Pulmonary artery endothelial cell (primary cell): ENCODE data around the gene PHF21A. TPM values are rescaled to one million over a fixed set of nuclear protein-coding genes. Genes with fewer than 3 reads are reported as not detected.

Experiments used
- DNase-seq: peaks from one replicate; pipeline ENCODE4 v3.0.0-alpha.2; 2011; ENCODE audit warnings: low read depth, low spot score
- total RNA-seq: library from RNA; depleted of rRNA; stranded (reverse); fragments of >200 nt; gene quantifications from 2 replicates; pipeline ENCODE4 v1.2.3, GENCODE V29; 2014

The PHF21A gene
- total RNA-seq, 1 donor from 2014 or later = 5.4 TPM

DNA sequence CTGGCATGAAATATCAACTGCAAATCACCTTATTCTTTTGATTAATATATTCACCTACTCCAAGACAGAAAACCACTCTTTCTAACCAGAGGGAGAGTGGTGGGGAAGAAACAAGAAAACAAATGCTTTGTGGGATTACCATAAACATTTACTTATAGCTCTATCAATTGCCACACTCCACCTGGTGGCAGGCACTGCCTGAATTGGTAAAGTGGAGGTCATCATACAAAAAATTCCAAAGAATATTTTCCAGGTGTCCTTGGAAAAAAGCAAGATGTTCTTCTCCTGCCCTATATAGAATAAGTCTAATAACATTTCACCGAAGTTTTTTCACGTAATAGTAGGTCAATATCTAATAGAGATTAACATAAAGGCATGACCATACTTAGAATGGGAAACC lies 45.3 kb downstream of the PHF21A start:
- no peak for DNase-seq

DNA sequence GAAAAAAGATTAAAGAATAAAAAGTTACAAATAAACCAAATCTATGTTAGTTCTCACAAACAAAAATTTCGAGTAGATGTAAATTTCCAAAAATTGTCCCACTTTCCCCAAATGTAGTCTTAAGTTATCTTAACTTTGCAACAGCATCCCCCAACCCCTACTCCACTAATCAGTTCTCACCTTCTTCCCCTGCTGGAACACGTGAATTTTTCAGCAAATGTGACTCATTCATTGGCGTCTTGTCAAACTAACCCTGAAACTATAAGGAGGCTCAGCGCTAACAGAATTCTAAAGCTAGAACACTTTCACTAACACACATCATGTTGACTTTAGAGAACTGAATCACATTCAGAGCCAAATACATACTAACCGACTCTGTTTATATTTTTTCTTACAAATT lies 46.1 kb downstream of the PHF21A start:
- peak; percentile 17 for DNase-seq

DNA sequence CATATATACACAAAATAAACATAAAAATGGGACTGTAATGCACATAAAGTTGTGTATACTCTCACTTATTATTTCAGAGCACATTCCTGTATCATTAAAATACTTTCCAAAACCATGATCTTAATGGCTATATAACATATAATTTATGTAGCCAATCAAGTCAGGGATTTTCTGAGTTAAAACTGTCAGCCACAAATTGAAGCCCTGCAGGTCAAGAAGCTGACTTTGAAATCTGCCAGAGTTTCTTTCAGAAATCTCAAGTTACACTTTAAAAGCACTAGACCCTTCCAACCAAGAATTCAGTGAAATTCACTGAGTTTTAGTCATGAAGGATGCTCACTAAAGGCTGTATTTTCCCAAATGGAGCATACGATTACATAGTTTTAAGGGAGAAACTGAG lies 47.6 kb downstream of the PHF21A start:
- no peak for DNase-seq

DNA sequence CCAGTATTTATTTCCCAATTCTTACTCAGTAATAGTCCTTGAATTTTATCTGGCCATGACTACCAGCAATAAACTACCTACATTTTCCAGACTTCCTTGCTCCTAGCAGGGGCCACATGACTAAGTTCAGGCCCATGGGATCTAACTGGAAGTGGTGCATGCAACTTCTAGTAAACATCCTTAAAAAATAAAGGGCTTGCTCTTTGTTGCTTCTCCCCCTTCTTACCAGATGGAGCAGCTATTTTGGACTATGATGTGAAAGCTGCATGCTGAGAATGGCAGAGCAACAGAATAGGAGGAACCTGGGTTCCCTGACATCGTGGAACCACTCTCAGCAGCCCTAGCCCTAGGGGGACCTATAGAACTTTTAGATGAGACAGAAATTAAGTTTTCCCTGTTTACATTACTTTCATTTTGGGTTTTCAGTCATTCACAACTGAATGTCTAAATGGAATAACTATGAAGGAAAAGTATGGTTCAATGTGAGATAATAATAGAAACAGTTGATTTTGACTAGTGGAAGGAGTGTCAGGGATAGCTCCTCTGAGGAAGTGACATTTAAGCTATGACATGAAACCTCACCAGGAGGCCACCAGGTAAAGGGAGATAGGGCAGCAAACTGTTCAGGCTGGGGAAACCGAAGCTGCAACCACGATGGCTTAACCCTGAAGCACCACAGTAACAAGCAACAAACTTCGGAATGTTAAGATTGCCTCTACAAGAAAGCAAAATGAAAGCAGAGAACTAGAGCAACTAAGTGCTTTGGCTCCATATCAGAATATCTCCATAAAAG lies 48.9 kb downstream of the PHF21A start:
- no peak for DNase-seq

DNA sequence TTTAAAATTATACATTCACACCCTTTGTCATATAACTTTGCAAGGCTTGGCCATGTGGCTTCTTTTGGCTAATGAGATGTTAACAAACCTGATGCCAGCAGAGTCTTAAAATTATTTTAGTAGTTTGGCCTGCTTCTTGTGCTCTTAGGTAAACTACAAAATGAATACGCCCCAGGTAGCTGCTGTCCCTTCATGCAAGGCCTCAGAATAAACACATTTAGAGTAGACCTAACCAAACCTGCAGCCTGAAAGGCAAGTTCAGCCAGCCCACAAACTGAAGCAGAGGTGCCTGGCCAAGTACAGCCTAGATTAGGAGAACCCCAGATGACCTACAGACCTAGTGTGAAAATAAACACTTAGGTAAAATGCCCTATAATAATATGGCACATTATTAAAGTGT lies 50.2 kb downstream of the PHF21A start:
- no peak for DNase-seq

DNA sequence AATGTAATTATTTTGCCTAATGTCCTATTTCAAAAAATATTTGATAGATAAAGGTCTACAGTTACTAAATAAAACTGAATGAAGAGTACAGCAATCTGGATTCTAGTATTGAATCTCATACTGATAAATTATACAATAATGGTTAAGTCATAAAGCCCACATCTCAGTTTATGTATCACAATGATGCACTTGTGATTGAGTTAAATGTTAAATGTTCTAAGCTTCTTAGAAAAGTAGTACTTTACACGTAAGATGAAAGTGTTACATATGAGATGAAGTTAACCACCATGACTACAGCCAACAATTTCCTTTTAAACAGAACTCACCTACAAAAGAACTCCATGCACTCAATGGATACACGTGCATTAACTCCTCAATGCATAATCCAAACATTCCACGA lies 51.7 kb downstream of the PHF21A start:
- no peak for DNase-seq

DNA sequence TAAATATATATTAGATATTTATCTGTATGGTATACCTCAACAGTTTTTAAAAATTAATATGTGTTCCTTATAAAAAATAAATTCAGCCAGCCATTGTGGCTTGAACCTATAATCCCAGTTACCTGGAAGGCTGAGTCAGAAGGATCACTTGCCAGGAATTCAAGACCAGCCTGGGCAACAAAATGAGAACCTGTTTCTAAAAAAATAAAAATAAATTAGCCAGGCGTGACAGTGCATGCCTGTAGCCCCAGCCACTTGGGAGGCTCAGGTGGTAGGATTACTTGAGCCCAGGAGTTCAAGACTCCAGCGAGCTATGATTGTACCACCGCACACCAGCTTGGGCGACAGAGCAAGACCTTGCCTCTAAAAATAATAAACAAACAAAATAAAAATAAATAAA lies 54.9 kb downstream of the PHF21A start:
- no peak for DNase-seq

DNA sequence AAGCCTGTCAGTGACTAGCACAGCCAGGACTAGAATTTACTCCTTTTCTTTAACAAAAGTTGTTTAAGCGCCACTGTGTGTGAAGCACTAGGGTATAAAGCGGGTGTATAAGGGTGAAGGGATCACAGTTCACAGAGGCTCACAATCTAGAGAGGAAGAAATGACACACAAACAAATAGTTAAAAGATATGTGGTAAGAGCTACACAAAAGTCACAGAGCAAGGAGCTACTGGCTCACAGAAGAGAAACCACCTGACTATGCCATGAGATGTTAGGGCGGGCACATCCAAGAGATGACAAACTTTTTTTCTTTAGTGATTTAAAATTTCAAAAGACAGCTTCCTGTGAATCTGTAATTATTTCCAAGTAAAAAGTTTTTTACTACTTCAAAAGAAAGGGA lies 55.6 kb downstream of the PHF21A start:
- no peak for DNase-seq

DNA sequence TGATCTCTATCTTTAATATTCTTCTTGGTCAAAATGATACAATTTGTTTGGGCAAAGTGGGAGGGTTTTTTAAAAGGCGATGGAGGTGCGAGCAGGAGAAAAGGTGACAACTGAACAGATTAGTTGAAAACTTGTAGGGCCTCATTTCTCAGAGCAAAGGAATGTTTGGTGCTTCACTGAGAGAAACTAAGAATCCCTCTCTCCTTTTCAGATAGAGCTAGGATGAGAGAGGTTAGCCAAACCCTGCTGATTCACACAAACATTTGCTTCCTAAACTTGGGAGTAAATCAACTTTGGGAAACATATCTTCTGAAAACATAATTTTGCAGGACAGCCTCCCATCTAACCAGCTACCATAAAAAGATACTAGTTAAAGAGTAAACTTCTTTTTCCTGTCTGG lies 57.0 kb downstream of the PHF21A start:
- DNase-seq = no peak

DNA sequence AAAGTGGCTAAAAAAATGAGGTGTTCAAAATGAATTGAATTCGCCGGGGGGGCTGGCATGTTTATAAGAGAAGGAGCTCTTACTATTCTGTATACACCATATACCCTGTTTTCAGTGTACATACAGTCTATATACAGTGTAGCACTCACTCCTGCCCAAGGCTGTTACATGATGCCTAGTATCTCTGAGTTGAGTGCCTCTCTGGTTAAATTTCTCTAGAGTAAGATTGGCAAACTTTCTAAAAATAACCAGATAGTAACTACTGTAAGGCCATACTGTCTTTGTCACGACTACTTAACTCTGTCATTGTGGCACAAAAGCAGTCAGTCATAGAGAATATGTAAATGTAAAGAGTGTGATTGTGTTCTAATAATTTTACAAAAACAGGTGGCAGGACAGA lies 58.1 kb downstream of the PHF21A start:
- no peak for DNase-seq

DNA sequence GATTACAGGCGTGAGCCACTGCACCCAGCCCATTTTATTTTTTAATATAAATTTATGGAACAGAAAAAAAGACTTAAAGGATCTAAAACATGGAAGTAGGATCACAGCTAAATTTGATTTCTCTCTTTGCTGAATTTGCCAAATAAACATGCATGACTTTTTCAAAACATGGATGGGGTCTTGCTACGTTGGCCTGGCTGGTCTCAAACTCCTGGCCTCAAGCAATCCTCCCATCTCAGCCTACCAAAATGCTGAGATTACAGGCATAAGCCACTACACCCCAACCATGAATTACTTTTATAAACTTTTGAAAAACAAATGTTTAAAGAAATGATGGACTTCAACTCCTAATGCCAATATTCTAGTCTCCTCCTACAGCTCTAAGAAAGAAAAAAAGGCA lies 61.2 kb downstream of the PHF21A start:
- no peak for DNase-seq

DNA sequence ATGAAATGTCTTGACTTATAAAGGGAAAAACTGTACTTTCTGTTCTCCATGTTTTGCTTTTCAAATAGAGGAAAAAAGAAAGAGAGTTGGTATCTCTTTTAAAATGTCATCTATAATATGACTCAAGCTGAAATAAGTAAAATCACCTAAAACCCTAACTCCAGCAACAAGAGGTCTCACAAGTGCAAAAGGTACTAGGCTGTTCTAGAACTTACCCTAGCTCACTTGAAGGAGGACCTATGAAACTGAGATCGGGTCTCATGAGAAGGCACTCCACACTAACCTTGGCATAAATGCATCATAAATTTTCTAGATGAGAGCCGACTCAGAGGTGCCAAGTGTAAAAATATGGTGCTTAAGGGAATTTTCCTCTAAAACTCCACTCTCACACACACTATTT lies 63.8 kb downstream of the PHF21A start:
- DNase-seq = no peak

DNA sequence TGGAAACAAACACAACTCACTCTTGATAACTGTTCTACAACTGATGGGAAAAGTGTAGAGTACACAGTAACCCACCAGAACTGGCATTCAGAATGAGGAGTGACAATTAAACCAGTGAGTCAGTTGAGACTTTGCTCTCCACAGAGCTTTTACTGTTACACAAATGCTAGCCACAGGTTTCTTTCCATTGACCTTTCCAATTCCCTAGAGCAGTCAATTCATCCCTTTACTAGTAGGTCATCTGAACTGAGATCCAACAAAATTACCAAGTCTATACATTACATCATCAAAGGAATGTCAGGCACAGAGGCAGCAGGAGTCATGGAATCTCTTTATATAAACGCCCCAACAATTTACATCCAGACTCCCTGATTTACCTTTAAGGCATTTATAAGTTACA lies 65.9 kb downstream of the PHF21A start:
- DNase-seq = no peak

DNA sequence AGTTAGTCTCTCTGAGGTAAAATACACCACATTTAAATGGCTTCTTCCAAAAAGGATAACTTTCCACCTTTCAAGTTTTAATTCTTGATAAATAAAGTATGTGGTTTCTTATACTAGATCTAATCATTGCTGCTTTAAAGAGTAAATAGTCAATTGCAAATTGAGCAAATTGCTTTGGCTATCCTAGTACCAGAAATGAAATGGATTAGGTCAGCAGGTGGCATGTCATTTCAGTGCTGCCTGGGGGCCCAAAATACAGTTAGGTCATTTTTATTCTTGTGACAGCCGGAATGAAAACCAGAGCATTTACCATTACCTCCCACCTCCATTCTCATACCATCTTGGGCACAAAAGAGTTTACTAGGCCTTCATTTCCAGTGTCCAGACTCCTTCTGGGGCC lies 70.2 kb downstream of the PHF21A start:
- DNase-seq = no peak

DNA sequence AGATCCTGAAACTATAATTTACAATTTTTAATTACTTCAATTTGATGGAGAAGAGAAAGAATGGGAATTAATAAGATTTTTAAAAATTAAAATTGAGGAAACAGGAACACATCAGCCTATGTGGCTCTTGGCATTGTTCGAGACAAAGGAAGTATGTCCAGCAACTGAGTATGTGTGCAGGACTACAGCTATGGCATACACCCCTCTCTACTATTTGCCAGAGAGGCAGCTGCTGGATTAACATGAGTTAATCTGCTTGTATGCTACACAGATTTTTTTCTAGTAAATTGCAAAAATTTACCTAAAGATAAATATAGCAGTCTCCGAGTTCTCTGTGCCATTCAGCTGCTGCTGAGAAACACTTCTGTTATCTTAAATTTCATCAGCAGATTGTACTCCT lies 70.6 kb downstream of the PHF21A start:
- no peak for DNase-seq

DNA sequence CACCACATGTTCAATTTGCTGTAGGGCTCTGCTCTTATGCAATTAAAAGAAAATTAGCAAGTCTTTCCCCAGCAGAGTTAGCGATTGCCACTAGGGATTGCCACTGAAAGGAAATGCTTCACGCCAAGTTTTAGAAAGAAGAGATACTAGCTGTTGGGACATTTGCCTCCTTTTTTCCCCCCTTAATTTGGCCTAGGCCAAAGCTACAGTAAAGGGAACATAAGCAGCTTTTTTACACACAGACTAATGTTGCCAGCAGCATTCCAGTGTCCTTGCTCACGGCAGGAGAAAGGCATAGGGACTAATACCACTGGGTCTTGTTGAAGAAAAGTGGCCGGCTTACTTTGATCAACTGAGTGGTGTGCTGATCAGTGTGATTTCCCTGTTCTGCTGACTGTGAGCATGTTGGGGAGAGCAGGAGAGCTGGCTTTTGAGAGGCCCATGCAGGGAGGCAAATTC lies 71.2 kb downstream of the PHF21A start:
- no peak for DNase-seq

DNA sequence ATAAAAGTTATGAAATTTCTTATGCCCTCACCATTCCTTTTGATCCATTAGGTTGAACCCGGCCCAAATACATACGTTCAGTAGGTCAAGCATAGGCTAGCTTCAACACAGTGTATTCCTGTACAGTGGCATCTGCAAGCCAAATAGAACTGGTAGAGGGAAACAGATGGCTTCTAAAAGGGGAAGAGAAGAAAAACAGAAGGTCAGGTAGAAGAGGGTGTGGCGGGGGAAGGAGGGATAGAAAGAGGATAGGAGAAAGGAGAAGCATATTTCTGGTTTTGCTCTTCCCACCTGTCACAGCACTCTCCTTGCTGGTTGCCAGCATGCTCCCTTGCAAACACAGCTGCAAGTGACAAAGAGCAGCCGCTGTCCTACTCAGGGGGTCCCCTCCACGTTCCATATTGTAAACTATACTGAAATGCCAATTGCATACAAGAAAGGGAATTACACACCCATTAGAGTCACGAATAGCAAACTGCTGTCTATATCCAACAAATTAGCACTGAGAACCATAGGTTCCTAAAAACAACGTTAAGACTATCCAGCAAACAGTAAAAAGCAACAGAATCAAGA lies 71.8 kb downstream of the PHF21A start:
- DNase-seq = no peak

DNA sequence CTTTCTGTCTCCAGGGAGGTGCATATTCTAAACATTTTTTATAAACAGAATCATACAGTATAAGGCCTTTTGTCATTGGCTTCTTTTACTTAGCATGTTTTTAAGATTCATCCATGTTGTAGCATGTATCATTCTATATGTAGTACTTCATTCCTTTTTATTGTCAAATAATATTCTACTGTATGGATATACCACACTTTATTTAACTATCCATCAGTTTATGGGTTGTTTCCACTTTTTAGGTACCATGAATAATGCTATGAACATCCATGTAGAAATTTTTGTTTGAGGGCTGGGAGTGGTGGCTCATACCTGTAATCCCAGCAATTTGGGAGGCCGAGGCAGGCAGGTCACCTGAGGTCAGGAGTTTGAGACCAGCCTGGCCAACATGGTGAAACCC lies 73.1 kb downstream of the PHF21A start:
- no peak for DNase-seq

DNA sequence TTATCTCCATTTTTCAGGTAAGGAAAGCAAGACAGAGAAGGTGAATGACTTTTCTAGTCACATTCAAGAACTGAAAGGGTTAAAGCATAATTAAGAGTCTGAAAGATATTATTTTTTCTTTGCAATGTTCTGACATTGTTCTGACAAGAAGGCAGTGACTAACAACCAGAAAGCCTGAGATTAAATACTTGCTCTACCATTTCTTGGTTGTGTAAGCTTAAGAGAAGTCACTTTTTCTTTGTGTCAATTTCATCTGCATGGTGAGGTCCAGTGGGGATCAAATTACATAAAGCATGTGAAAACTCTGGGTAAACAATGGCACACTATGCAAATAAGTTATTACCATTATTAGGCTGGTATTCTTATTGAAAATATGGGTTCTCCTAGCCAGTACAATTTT lies 73.7 kb downstream of the PHF21A start:
- DNase-seq = no peak

DNA sequence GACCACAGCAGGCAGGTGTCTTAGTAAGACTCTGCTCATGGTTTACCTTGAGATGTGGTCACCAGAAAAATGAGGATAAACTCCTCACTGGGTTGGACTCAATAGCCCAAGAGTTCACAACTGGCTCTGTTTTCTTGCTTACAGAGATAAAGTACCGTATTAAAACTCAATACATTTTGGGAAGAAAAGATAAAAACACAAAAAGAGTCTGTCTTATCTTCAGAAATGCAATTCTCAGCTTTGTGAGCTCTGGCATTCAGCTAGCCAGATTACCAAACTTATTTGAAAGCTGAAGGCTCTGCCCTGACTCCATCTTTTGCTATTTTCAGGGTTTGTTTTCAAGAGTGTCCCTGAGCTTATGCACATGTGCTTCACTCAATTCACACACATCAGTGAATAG lies 75.4 kb downstream of the PHF21A start:
- no peak for DNase-seq

DNA sequence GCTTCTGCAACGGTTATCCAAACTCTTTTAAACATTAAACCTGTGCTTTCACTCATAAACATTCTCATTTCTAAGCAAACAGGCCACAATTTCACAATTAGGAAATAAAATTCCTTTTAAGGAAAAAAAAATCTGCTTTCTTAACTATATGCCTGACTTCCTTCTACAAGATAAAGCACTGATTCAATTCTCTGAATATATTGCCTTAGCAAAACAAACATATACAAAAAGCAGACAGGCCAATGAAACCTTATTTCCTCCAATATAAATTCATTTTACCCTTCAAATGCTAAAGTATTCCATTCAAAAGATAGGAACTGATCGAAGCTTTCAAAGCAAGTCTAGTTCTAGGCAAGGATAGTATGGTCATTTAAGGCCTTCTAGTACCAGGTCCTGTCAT lies 76.7 kb downstream of the PHF21A start:
- DNase-seq = no peak

DNA sequence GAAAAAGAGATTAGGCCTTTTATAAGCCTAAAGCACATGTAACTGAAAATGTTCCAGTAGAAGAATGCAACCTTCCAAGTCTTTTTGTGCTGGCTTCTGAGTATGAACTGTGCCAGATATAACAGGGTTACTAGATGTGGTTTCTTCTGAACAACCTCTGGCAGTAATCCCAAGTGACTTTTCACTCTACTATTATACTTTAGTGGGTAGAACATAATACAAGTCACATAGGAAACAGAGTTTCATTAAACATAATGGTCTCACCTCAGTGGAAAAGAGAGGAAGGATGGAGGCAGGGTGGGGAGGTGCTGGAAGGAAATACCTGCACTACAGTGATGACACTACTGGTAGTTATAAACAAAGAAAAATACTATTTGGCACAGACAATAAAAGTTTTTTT lies 81.3 kb downstream of the PHF21A start:
- DNase-seq = no peak

DNA sequence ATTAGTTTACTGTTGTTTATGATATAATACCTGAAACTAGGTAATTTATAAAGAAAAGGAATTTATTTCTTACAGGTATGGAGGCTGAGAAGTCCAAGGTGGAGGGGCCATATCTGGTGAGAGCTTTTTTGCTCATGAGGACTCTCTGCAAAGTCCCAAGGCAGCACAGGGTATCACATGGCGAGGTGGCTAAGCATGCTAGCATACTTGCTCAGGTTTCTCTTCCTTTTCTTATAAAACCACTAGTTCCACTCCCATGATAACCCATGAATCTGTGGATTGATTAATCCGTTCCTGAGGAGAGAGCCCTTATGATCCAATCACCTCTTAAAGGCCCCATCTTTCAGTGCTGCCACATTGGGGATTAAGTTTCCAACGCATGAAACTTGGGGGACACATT lies 82.7 kb downstream of the PHF21A start:
- DNase-seq = no peak
